ENCODE data around the gene FOSL1. TPM values are rescaled to one million over a fixed set of nuclear protein-coding genes. Genes with fewer than 3 reads are reported as not detected.

The FOSL1 gene
- total and polyA plus RNA-seq, 4 experiments from 2014 or later: 0.39 to 0.81 (median 0.79) TPM; not detected in 1

- ChIA-PET CTCF (ENCODE audit: partially characterized antibody) (interaction anchor here (0.6 to 1.5 kb wide), 5 partner anchors 41 to 178 kb away, joined by 3 to 5 read pairs (median 4); no protein-coding TSS in a partner anchor), POLR2A (ENCODE audit: partially characterized antibody) (no interaction called here)
- no peaks in the 10 kb centered on the region for H3K27me3 Mint-ChIP-seq
- H3K27ac Mint-ChIP-seq: no peak overlapping the region
- no peaks in the 10 kb centered on the region for H3K9me3 Mint-ChIP-seq
- no peaks in the 10 kb centered on the region for H3K4me1 ChIP-seq (ENCODE audit: insufficient read depth, low read length)
- no peaks in the 10 kb centered on the region for H3K36me3 ChIP-seq (ENCODE audit: insufficient read depth, low read length)
- no peak overlapping the region for H3K4me3 Mint-ChIP-seq
- no peak for DNase-seq
- H3K27ac ChIP-seq (ENCODE audit: low read depth, low read length): no peak overlapping the region
- intact Hi-C loops (cut with micrococcal nuclease): no loop called here
- no peaks in the 10 kb centered on the region for H3K27me3 ChIP-seq (ENCODE audit: insufficient read depth, low read length)
- H3K4me1 Mint-ChIP-seq: no peaks in the 10 kb centered on the region
- H3K9me3 ChIP-seq (ENCODE audit: control insufficient read depth in 1 of 2, low read length in 2 of 2): no peaks in the 10 kb centered on the region
- H3K4me3 ChIP-seq (ENCODE audit: low read length in 2 of 2): no peak overlapping the region
- H3K36me3 Mint-ChIP-seq: no peaks in the 10 kb centered on the region
Measured at GRCh38 chr11:65844231-65844872, 55.8 kb downstream of the FOSL1 start.

- Histone ChIP-seq H3K9me3 (ENCODE audit: control insufficient read depth in 1 of 2, low read length in 2 of 2) (no peaks in the 10 kb centered on the region), H3K27ac (ENCODE audit: low read depth, low read length) (no peak overlapping the region), H3K4me3 (ENCODE audit: low read length in 2 of 2) (no peak overlapping the region), H3K4me1 (ENCODE audit: insufficient read depth, low read length) (no peaks in the 10 kb centered on the region), H3K36me3 (ENCODE audit: insufficient read depth, low read length) (no peaks in the 10 kb centered on the region), H3K27me3 (ENCODE audit: insufficient read depth, low read length) (no peaks in the 10 kb centered on the region)
- CTCF ChIA-PET (ENCODE audit: partially characterized antibody): interaction anchor here (0.8 to 1.5 kb wide), 4 partner anchors 41 to 178 kb away, joined by 3 to 5 read pairs (median 4); no protein-coding TSS in a partner anchor
- no peaks in the 10 kb centered on the region for H3K9me3 Mint-ChIP-seq
- no peaks in the 10 kb centered on the region for H3K36me3 Mint-ChIP-seq
- intact Hi-C loops (cut with micrococcal nuclease): no loop called here
- H3K4me3 Mint-ChIP-seq: no peak overlapping the region
- POLR2A ChIA-PET (ENCODE audit: partially characterized antibody): interaction anchor here (1.0 kb wide), 1 partner anchor 9 kb away, joined by 3 read pairs; no protein-coding TSS in a partner anchor
- no peaks in the 10 kb centered on the region for H3K4me1 Mint-ChIP-seq
- no peaks in the 10 kb centered on the region for H3K27me3 Mint-ChIP-seq
- DNase-seq: no peak
- H3K27ac Mint-ChIP-seq: no peak overlapping the region
Measured at GRCh38 chr11:65843811-65844210, 56.4 kb downstream of the FOSL1 start.

GRCh38 chr11:65842144-65842543, 58.0 kb downstream of the FOSL1 start:
- intact Hi-C loops (cut with micrococcal nuclease): no loop called here
- no peaks in the 10 kb centered on the region for H3K36me3 ChIP-seq (ENCODE audit: insufficient read depth, low read length)
- ChIA-PET POLR2A (ENCODE audit: partially characterized antibody) (no interaction called here), CTCF (ENCODE audit: partially characterized antibody) (no interaction called here)
- Mint-ChIP-seq H3K9me3 (no peaks in the 10 kb centered on the region), H3K27ac (no peak overlapping the region), H3K27me3 (no peaks in the 10 kb centered on the region), H3K4me3 (no peak overlapping the region), H3K4me1 (no peaks in the 10 kb centered on the region), H3K36me3 (no peaks in the 10 kb centered on the region)
- H3K4me1 ChIP-seq (ENCODE audit: insufficient read depth, low read length): no peaks in the 10 kb centered on the region
- H3K9me3 ChIP-seq (ENCODE audit: control insufficient read depth in 1 of 2, low read length in 2 of 2): no peaks in the 10 kb centered on the region
- no peak overlapping the region for H3K4me3 ChIP-seq (ENCODE audit: low read length in 2 of 2)
- H3K27me3 ChIP-seq (ENCODE audit: insufficient read depth, low read length): no peaks in the 10 kb centered on the region
- no peak overlapping the region for H3K27ac ChIP-seq (ENCODE audit: low read depth, low read length)
- no peak for DNase-seq

Other genes with a start within 250 kb of the FOSL1 start
- gene RELA, start 237.5 kb downstream of the FOSL1 start, total RNA-seq: 100 to 1,000 TPM; 170 to 173 TPM
- gene RELA, start 237.5 kb downstream of the FOSL1 start, polyA plus RNA-seq: 10 to 100 TPM; 36.5 to 74.7 TPM
- gene KAT5, start 188.1 kb downstream of the FOSL1 start, total RNA-seq: 100 to 1,000 TPM in 1 of 2 experiments, 10 to 100 TPM in 1; 93.5 to 106 TPM
- gene KAT5, start 188.1 kb downstream of the FOSL1 start, polyA plus RNA-seq: 10 to 100 TPM; 45.4 to 61.5 TPM
- gene RNASEH2C, start 179.6 kb downstream of the FOSL1 start, total RNA-seq: 10 to 100 TPM; 69.1 to 69.7 TPM
- gene RNASEH2C, start 179.6 kb downstream of the FOSL1 start, polyA plus RNA-seq: 10 to 100 TPM; 61.4 to 74.2 TPM
- 10 to 100 TPM; 25.6 to 26.9 TPM for gene AP5B1, start 119.4 kb downstream of the FOSL1 start, total RNA-seq
- 10 to 100 TPM in 1 of 2 donors, 1 to 10 TPM in 1; 5.2 to 13.7 TPM for gene AP5B1, start 119.4 kb downstream of the FOSL1 start, polyA plus RNA-seq
- not detected for gene OVOL1, start 113.3 kb downstream of the FOSL1 start, total RNA-seq
- not detected for gene OVOL1, start 113.3 kb downstream of the FOSL1 start, polyA plus RNA-seq
- gene SNX32, start 66.4 kb downstream of the FOSL1 start, total RNA-seq: under 1 TPM; 0.42 to 0.64 TPM
- gene SNX32, start 66.4 kb downstream of the FOSL1 start, polyA plus RNA-seq: under 1 TPM; 0.68 to 0.93 TPM
- 100 to 1,000 TPM; 540 to 578 TPM for gene CFL1, start 42.2 kb downstream of the FOSL1 start, total RNA-seq
- gene CFL1, start 42.2 kb downstream of the FOSL1 start, polyA plus RNA-seq: 1,000 to 10,000 TPM; 2,794 to 2,825 TPM
- 10 to 100 TPM; 93.6 to 95.5 TPM for gene MUS81, start 40.0 kb downstream of the FOSL1 start, total RNA-seq
- 10 to 100 TPM; 24.0 to 31.1 TPM for gene MUS81, start 40.0 kb downstream of the FOSL1 start, polyA plus RNA-seq
- 1 to 10 TPM; 6.0 to 8.3 TPM for gene EFEMP2, start 27.6 kb downstream of the FOSL1 start, total RNA-seq
- gene EFEMP2, start 27.6 kb downstream of the FOSL1 start, polyA plus RNA-seq: under 1 TPM; 0.40 to 0.55 TPM
- gene CTSW, start 20.6 kb downstream of the FOSL1 start, total RNA-seq: 10 to 100 TPM; 30.1 to 30.4 TPM
- 100 to 1,000 TPM in 1 of 2 donors, 10 to 100 TPM in 1; 80.9 to 107 TPM for gene CTSW, start 20.6 kb downstream of the FOSL1 start, polyA plus RNA-seq
- gene FIBP, start 11.9 kb downstream of the FOSL1 start, total RNA-seq: 10 to 100 TPM; 39.9 to 42.1 TPM
- gene FIBP, start 11.9 kb downstream of the FOSL1 start, polyA plus RNA-seq: 10 to 100 TPM; 79.3 to 99.0 TPM
- gene CCDC85B, start 9.7 kb downstream of the FOSL1 start, total RNA-seq: 10 to 100 TPM; 22.9 to 24.9 TPM
- gene CCDC85B, start 9.7 kb downstream of the FOSL1 start, polyA plus RNA-seq: 10 to 100 TPM; 60.0 to 68.3 TPM
- gene C11orf68, start 18.7 kb upstream of the FOSL1 start, total RNA-seq: 10 to 100 TPM; 57.1 to 59.5 TPM
- gene C11orf68, start 18.7 kb upstream of the FOSL1 start, polyA plus RNA-seq: 10 to 100 TPM; 48.0 to 81.6 TPM
- 10 to 100 TPM; 78.2 to 78.7 TPM for gene DRAP1, start 19.0 kb upstream of the FOSL1 start, total RNA-seq
- 100 to 1,000 TPM in 1 of 2 donors, 10 to 100 TPM in 1; 90.4 to 102 TPM for gene DRAP1, start 19.0 kb upstream of the FOSL1 start, polyA plus RNA-seq
- not detected for gene TSGA10IP, start 45.1 kb upstream of the FOSL1 start, total RNA-seq
- gene TSGA10IP, start 45.1 kb upstream of the FOSL1 start, polyA plus RNA-seq: not detected
- gene SART1, start 61.3 kb upstream of the FOSL1 start, total RNA-seq: 10 to 100 TPM; 83.9 to 90.6 TPM
- gene SART1, start 61.3 kb upstream of the FOSL1 start, polyA plus RNA-seq: 10 to 100 TPM; 11.5 to 50.5 TPM
- gene EIF1AD, start 101.8 kb upstream of the FOSL1 start, total RNA-seq: 10 to 100 TPM; 60.2 to 65.4 TPM
- gene EIF1AD, start 101.8 kb upstream of the FOSL1 start, polyA plus RNA-seq: 10 to 100 TPM; 15.5 to 20.2 TPM
- gene BANF1, start 102.1 kb upstream of the FOSL1 start, total RNA-seq: 10 to 100 TPM; 90.8 to 92.9 TPM
- gene BANF1, start 102.1 kb upstream of the FOSL1 start, polyA plus RNA-seq: 100 to 1,000 TPM; 159 to 163 TPM
- not detected for gene CST6, start 111.6 kb upstream of the FOSL1 start, total RNA-seq
- gene CST6, start 111.6 kb upstream of the FOSL1 start, polyA plus RNA-seq: not detected
- not detected for gene CATSPER1, start 126.1 kb upstream of the FOSL1 start, total RNA-seq
- not detected for gene CATSPER1, start 126.1 kb upstream of the FOSL1 start, polyA plus RNA-seq
- not detected for gene GAL3ST3, start 148.8 kb upstream of the FOSL1 start, total RNA-seq
- gene GAL3ST3, start 148.8 kb upstream of the FOSL1 start, polyA plus RNA-seq: not detected
- 100 to 1,000 TPM; 238 to 240 TPM for gene SF3B2, start 152.0 kb upstream of the FOSL1 start, total RNA-seq
- gene SF3B2, start 152.0 kb upstream of the FOSL1 start, polyA plus RNA-seq: 100 to 1,000 TPM in 1 of 2 donors, 10 to 100 TPM in 1; 74.4 to 128 TPM
- 100 to 1,000 TPM; 251 to 262 TPM for gene PACS1, start 169.9 kb upstream of the FOSL1 start, total RNA-seq
- 100 to 1,000 TPM in 1 of 2 donors, 10 to 100 TPM in 1; 13.7 to 104 TPM for gene PACS1, start 169.9 kb upstream of the FOSL1 start, polyA plus RNA-seq

Measured in CD4-positive, alpha-beta memory T cell (primary cell).